Measurements from ENCODE around the gene MFN2.
"Not testable (repeated sequence)": the region's sequence is repeated elsewhere in the genome, so short reads cannot be mapped to it uniquely, and the experiment has no call there.

Gene MFN2

GRCh38 chr1:12038356-12039163 is 58.3 kb downstream of the MFN2 start:
- Histone ChIP-seq H3K27ac (ENCODE audit: low read depth, low read length, severe bottlenecking) (peak overlapping the region; percentile 10), H3K4me3 (ENCODE audit: extremely low read depth, insufficient read depth, low read length, poor library complexity, severe bottlenecking) (no peak overlapping the region), H3K36me3 (ENCODE audit: control insufficient read depth, insufficient read depth, low read length) (no peaks in the 10 kb centered on the region), H3K4me1 (ENCODE audit: control insufficient read depth, insufficient read depth, low read length, poor library complexity, severe bottlenecking) (peaks cover 7% of the 10 kb centered on the region), H3K9me3 (ENCODE audit: control insufficient read depth, low read length) (no peaks in the 10 kb centered on the region)
- WGBS, 2 experiments (ENCODE audit: insufficient coverage in 2 of 2): 87 to 88% methylated on average over 16 of the region's 17 CpGs

- no peak overlapping the region for H3K4me3 ChIP-seq (ENCODE audit: extremely low read depth, insufficient read depth, low read length, poor library complexity, severe bottlenecking)
- no peaks in the 10 kb centered on the region for H3K36me3 ChIP-seq (ENCODE audit: control insufficient read depth, insufficient read depth, low read length)
- WGBS, 2 experiments (ENCODE audit: insufficient coverage in 2 of 2): 71% methylated on average over 1 of the region's 2 CpGs; no CpG with 5 or more reads in 1 of the 2 experiments
- H3K9me3 ChIP-seq (ENCODE audit: control insufficient read depth, low read length): no peaks in the 10 kb centered on the region
- peaks cover 7% of the 10 kb centered on the region for H3K4me1 ChIP-seq (ENCODE audit: control insufficient read depth, insufficient read depth, low read length, poor library complexity, severe bottlenecking)
- H3K27ac ChIP-seq (ENCODE audit: low read depth, low read length, severe bottlenecking): no peak overlapping the region
Measured at GRCh38 chr1:12039164-12039525, 58.9 kb downstream of the MFN2 start.

GRCh38 chr1:12039824-12040456 is 59.7 kb downstream of the MFN2 start:
- not testable (repeated sequence) for H3K27ac ChIP-seq (ENCODE audit: low read depth, low read length, severe bottlenecking); H3K9me3 ChIP-seq (ENCODE audit: control insufficient read depth, low read length); H3K36me3 ChIP-seq (ENCODE audit: control insufficient read depth, insufficient read depth, low read length); H3K4me3 ChIP-seq (ENCODE audit: extremely low read depth, insufficient read depth, low read length, poor library complexity, severe bottlenecking); H3K4me1 ChIP-seq (ENCODE audit: control insufficient read depth, insufficient read depth, low read length, poor library complexity, severe bottlenecking)
- WGBS, 2 experiments (ENCODE audit: insufficient coverage in 2 of 2): 92 to 96% methylated on average over 10 to 11 of the region's 13 CpGs

- Histone ChIP-seq H3K27ac (ENCODE audit: low read depth, low read length, severe bottlenecking) (no peak overlapping the region), H3K9me3 (ENCODE audit: control insufficient read depth, low read length) (no peaks in the 10 kb centered on the region), H3K4me3 (ENCODE audit: extremely low read depth, insufficient read depth, low read length, poor library complexity, severe bottlenecking) (no peak overlapping the region), H3K4me1 (ENCODE audit: control insufficient read depth, insufficient read depth, low read length, poor library complexity, severe bottlenecking) (peaks cover 7% of the 10 kb centered on the region), H3K36me3 (ENCODE audit: control insufficient read depth, insufficient read depth, low read length) (no peaks in the 10 kb centered on the region)
- WGBS, 2 experiments (ENCODE audit: insufficient coverage in 2 of 2): 89 to 94% methylated on average over 3 to 4 of the region's 6 CpGs
Measured at GRCh38 chr1:12040457-12041051, 60.3 kb downstream of the MFN2 start.

- not testable (repeated sequence) for H3K27ac ChIP-seq (ENCODE audit: low read depth, low read length, severe bottlenecking); H3K9me3 ChIP-seq (ENCODE audit: control insufficient read depth, low read length); H3K4me3 ChIP-seq (ENCODE audit: extremely low read depth, insufficient read depth, low read length, poor library complexity, severe bottlenecking); H3K36me3 ChIP-seq (ENCODE audit: control insufficient read depth, insufficient read depth, low read length); H3K4me1 ChIP-seq (ENCODE audit: control insufficient read depth, insufficient read depth, low read length, poor library complexity, severe bottlenecking)
- WGBS, 2 experiments (ENCODE audit: insufficient coverage in 2 of 2): 94 to 97% methylated on average over 13 to 15 of the region's 15 CpGs
Measured at GRCh38 chr1:12044187-12044877, 64.1 kb downstream of the MFN2 start.

GRCh38 chr1:12046749-12047119 is 66.5 kb downstream of the MFN2 start:
- H3K27ac ChIP-seq (ENCODE audit: low read depth, low read length, severe bottlenecking): no peak overlapping the region
- no peaks in the 10 kb centered on the region for H3K4me1 ChIP-seq (ENCODE audit: control insufficient read depth, insufficient read depth, low read length, poor library complexity, severe bottlenecking)
- 93 to 100% methylated on average over 3 to 5 of the region's 6 CpGs for WGBS, 2 experiments (ENCODE audit: insufficient coverage in 2 of 2)
- H3K36me3 ChIP-seq (ENCODE audit: control insufficient read depth, insufficient read depth, low read length): no peaks in the 10 kb centered on the region
- no peaks in the 10 kb centered on the region for H3K9me3 ChIP-seq (ENCODE audit: control insufficient read depth, low read length)
- H3K4me3 ChIP-seq (ENCODE audit: extremely low read depth, insufficient read depth, low read length, poor library complexity, severe bottlenecking): no peak overlapping the region

GRCh38 chr1:12047120-12047876 is 67.1 kb downstream of the MFN2 start:
- no peak overlapping the region for H3K27ac ChIP-seq (ENCODE audit: low read depth, low read length, severe bottlenecking)
- H3K9me3 ChIP-seq (ENCODE audit: control insufficient read depth, low read length): no peaks in the 10 kb centered on the region
- WGBS, 2 experiments (ENCODE audit: insufficient coverage in 2 of 2): 85 to 94% methylated on average over 8 to 12 of the region's 18 CpGs
- H3K4me3 ChIP-seq (ENCODE audit: extremely low read depth, insufficient read depth, low read length, poor library complexity, severe bottlenecking): no peak overlapping the region
- H3K4me1 ChIP-seq (ENCODE audit: control insufficient read depth, insufficient read depth, low read length, poor library complexity, severe bottlenecking): peaks cover 4% of the 10 kb centered on the region
- no peaks in the 10 kb centered on the region for H3K36me3 ChIP-seq (ENCODE audit: control insufficient read depth, insufficient read depth, low read length)

- Histone ChIP-seq H3K27ac (ENCODE audit: low read depth, low read length, severe bottlenecking) (no peak overlapping the region), H3K9me3 (ENCODE audit: control insufficient read depth, low read length) (no peaks in the 10 kb centered on the region), H3K4me1 (ENCODE audit: control insufficient read depth, insufficient read depth, low read length, poor library complexity, severe bottlenecking) (peaks cover 9% of the 10 kb centered on the region), H3K36me3 (ENCODE audit: control insufficient read depth, insufficient read depth, low read length) (no peaks in the 10 kb centered on the region), H3K4me3 (ENCODE audit: extremely low read depth, insufficient read depth, low read length, poor library complexity, severe bottlenecking) (no peak overlapping the region)
- no CpG with 5 or more reads among the region's 2 CpGs for WGBS, 2 experiments (ENCODE audit: insufficient coverage in 2 of 2)
Measured at GRCh38 chr1:12048372-12048771, 68.1 kb downstream of the MFN2 start.

- 65 to 75% methylated on average over 2 to 4 of the region's 4 CpGs for WGBS, 2 experiments (ENCODE audit: insufficient coverage in 2 of 2)
- H3K4me1 ChIP-seq (ENCODE audit: control insufficient read depth, insufficient read depth, low read length, poor library complexity, severe bottlenecking): peaks cover 15% of the 10 kb centered on the region
- H3K4me3 ChIP-seq (ENCODE audit: extremely low read depth, insufficient read depth, low read length, poor library complexity, severe bottlenecking): no peak overlapping the region
- no peaks in the 10 kb centered on the region for H3K9me3 ChIP-seq (ENCODE audit: control insufficient read depth, low read length)
- H3K27ac ChIP-seq (ENCODE audit: low read depth, low read length, severe bottlenecking): no peak overlapping the region
- H3K36me3 ChIP-seq (ENCODE audit: control insufficient read depth, insufficient read depth, low read length): no peaks in the 10 kb centered on the region
Measured at GRCh38 chr1:12049616-12050015, 69.4 kb downstream of the MFN2 start.

- H3K27ac ChIP-seq (ENCODE audit: low read depth, low read length, severe bottlenecking): no peak overlapping the region
- H3K4me3 ChIP-seq (ENCODE audit: extremely low read depth, insufficient read depth, low read length, poor library complexity, severe bottlenecking): no peak overlapping the region
- 100% methylated on average over 1 of the region's 1 CpG; no CpG with 5 or more reads in 1 of the 2 experiments for WGBS, 2 experiments (ENCODE audit: insufficient coverage in 2 of 2)
- peaks cover 16% of the 10 kb centered on the region for H3K4me1 ChIP-seq (ENCODE audit: control insufficient read depth, insufficient read depth, low read length, poor library complexity, severe bottlenecking)
- no peaks in the 10 kb centered on the region for H3K36me3 ChIP-seq (ENCODE audit: control insufficient read depth, insufficient read depth, low read length)
- no peaks in the 10 kb centered on the region for H3K9me3 ChIP-seq (ENCODE audit: control insufficient read depth, low read length)
Measured at GRCh38 chr1:12051361-12051760, 71.1 kb downstream of the MFN2 start.
